GM12872 (cell line): ENCODE data around the gene ARL14EP.

ENCODE experiments used
- TF ChIP-seq, protein P1 (sequence below): IDR thresholded peaks from 3 replicates; pipeline ENCODE4 v1.5.1; 2011; ENCODE audit warnings: low read depth, mild to moderate bottlenecking, low read length, moderate library complexity; ENCODE audit not compliant: insufficient read depth

The ARL14EP gene

DNA sequence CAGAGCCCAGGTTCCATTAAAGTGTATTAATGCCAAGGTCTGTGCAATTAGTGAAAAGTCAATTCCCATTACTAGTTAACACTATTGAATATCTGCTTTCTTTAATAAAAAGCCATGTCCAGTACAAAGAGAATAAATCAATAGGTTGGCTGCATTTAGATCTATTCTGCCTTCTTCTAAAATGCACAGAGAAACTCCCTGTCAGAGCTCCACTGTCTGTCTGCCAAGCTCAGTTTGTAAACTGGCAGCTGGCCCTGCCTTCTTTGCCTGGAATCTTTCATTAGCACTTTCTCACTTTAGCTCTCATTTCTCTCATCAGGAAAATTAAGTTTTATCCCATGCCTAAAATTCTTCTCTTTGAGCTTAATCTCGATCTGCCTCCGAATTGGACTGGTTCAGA, 35.6 kb downstream of the ARL14EP start:
- TF ChIP-seq, protein P1, sequence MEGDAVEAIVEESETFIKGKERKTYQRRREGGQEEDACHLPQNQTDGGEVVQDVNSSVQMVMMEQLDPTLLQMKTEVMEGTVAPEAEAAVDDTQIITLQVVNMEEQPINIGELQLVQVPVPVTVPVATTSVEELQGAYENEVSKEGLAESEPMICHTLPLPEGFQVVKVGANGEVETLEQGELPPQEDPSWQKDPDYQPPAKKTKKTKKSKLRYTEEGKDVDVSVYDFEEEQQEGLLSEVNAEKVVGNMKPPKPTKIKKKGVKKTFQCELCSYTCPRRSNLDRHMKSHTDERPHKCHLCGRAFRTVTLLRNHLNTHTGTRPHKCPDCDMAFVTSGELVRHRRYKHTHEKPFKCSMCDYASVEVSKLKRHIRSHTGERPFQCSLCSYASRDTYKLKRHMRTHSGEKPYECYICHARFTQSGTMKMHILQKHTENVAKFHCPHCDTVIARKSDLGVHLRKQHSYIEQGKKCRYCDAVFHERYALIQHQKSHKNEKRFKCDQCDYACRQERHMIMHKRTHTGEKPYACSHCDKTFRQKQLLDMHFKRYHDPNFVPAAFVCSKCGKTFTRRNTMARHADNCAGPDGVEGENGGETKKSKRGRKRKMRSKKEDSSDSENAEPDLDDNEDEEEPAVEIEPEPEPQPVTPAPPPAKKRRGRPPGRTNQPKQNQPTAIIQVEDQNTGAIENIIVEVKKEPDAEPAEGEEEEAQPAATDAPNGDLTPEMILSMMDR: no peak

DNA sequence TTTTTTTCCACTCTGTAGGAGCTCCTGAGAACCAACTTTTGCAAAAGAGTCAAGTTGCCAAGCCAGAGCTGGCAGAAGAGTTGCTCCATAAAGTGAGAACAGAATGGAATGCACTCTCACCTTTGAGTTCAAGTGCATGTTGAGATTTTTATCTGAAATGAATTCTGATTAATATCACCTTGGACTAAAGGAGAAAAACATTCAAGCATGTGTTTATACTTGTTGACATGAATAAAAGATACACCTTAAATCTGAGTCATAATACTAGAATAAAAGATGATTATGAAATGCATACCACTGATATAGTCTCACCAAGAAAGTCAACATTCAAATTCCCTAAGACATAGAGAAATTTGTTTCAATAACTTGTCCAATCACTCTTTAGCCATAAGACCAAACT, 37.8 kb downstream of the ARL14EP start:
- TF ChIP-seq, protein P1: no peak

DNA sequence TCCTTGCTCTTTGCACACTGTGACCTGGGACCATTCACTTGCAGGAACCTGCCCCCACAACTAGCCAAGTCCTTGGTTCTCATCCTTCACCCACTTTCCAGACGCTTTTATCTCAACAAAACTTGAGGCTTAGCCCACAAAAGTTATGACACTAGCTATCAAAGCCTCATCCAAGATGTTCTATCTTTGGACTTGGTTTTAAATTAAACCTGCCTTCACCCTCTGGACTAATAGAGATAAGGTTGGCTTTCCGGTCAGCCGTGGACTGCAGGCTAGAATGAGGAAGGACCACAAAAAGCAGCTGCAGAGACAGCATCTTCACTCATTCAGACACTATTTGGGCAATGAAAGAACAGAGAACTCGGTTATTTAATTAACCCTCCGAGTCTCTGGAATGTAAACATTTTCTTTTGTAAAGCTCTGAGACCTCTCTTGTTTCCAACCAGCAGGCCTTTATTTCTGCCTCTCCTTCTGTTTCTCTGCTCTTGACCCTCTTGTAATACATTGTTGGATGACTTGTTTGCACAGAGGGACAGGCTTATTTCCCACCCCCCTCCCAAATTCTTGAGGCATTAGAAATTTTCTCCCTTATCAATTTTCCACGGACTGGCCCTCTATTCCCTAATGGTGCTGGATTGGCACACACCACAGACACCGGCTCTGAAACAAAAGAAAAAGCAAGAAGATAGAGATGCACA, 41.4 kb downstream of the ARL14EP start:
- TF ChIP-seq, protein P1: no peak

DNA sequence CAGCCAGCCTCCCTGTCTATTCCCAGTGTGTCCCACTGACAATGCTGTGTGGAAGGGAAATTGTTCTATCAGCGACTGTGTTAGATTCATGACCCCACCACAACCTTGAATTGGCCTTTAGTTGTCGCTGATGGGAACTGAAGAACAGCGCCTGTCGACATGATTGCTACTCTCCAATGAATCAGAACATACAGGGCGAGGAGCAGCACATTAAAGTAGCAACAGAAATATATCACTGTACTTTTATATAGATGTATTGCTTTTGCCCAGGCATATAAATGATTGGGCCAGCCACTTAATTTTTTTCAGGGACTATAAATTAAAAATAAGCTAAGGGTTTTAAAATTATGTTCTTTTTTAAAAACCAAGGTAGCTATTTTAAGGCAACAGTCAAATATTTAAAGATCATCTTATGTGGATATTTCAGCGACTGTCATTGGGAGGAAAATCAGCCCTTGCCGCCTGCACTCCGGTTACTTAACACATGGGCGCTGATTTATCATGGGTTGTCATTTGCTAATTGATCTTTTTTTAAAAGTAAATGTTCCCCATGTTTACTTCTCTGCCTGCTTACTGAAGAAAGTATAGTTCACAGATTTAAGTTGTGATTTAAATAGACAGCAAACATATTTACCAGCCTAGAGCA, 42.1 kb downstream of the ARL14EP start:
- TF ChIP-seq, protein P1: no peak

DNA sequence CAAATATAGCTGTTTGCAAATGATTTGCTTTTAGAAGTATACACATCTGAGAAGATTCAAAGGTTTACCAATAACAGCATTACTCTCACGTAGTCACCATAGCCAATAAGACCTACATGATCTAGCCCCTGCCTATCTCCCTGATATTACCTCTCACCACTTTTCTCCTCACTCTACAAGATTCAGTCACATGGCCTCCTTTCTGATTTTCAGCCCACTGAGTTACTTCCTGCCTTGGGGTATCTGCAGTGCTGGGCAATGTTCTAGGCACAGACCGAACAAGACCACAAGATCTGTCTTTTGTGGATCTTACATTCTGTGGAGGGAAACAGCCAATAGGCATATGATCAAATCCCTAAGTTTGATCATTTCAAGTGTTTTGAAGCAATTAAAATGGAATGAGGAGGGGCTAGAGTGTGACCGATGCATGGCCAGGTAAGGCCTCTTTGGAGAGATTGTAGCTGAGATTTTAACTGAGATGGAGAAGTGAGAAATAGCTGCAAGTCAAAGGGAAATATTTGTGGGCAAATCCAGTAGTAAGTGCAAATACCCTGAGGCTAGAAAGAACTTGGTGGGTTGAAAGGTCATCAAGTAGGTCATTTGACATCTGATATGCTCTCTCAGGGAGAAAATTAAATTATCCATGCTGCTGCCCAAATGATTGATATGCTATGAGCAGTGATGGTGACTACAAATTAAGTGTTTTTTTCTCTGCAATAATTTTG, 43.1 kb downstream of the ARL14EP start:
- TF ChIP-seq, protein P1: no peak

DNA sequence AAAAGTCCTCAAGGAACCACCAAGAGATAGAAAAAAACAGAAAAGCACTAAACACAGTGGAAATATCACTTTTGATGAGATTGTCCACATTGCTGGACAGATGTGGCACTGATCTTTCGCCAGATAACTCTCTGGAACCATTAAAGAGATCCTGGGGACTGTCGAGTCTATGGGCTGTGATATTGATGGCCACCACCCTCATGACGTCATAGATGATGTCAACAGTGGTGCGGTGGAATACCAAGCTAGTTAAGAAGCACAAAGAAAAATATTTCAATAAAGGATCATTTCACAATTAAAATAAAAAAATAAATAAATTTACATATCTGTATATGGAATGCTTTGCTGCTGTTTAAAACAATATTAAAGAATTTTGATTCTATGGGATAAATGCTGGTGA, 45.5 kb downstream of the ARL14EP start:
- TF ChIP-seq, protein P1: no peak

DNA sequence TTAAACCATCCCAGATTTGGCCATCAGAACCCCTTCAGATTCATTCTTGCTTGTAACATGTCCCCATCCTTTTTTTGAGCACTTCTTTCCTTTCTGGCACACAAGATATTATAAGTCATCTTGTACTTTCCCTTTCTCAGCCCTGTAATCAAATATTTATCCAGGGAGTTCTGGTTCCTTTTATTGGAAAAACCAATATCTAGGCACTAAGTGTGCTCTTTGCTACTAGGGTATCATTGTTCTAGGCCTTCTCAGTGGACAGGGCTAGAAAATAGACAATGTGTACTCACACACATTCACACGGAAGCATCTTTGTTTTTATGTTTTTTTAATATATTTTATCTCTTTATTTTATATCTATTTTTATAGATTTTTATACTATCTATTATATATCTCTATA, 47.3 kb downstream of the ARL14EP start:
- TF ChIP-seq, protein P1: no peak
